HG03196 (cell line): ENCODE data around the gene LAMA5.

Experiments used
- ATAC-seq: cut with Tn5 transposase; IDR thresholded peaks from one replicate; pipeline ENCODE4 v1.9.1; 2021; ENCODE audit not compliant: unreplicated experiment

LAMA5 gene

DNA sequence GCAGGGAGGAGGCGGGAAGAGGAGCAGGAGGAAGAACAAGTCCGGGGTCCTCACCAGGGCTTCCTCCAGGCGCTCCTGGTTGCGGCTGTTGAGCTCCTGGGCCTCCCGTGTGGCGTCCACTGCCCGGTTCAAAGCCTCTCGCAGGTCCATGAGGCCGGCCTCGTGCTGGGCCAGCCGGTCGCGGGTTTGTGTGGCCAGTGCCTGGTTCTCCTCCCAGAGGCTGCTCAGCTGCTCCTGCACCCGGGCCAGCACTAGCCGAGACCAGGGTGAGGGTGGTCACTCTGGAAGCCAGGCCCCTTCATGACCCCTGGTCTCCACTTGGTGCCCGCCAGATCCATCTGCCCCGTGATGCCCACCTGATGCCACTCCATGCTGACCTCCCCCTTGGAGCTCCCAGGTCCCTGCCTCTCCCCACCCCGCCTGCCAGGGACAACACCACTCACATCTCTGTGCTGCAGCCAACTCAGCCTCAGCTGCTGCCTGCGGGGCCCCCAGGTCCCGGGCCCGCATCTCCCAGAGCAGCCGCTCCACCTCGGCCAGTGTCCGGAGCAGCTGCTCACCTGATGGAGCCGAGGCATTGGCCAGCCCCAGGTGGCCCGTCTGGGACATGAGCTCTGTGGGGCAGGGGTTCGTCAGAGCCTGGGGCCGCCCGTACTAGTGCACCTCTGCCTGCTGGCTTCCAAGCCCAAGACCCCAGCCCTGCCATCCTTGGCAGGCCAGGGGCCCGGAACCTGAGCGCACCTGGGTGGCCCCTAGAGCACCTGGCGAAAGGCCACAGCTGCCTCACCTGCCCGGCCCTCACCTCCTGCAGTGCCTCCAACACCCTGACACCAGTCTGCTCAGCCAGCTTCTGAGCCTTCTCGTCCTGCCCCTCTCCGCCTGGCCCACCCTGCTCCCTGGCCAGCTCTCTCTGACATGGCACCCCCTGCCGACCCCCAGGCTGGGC is 48.4 kb downstream of the LAMA5 start:
- ATAC-seq: no peak

- no peak for ATAC-seq
These were observed 49.9 kb downstream of the LAMA5 start for GRCh38 chr20:62317167-62317655.

- ATAC-seq: no peak
These were observed 50.6 kb downstream of the LAMA5 start for GRCh38 chr20:62316331-62317166.

GRCh38 chr20:62315773-62316172 is 51.3 kb downstream of the LAMA5 start:
- ATAC-seq: no peak

GRCh38 chr20:62314711-62315302 is 52.3 kb downstream of the LAMA5 start:
- ATAC-seq: no peak

DNA sequence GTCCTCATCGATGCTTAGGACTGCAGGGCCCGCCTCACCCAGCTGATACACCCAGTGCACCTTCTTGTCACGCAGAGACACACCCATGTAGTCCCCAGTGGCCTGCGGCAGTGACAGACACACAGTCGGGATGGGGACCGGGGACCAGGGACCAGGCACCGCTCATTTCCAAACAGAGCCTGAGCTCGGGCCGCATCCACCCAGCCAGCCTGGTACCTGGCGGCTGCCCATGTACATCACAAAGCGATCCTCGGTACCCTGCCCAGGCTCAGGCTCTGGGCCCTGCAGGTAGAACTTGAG is 52.8 kb downstream of the LAMA5 start:
- no peak for ATAC-seq

DNA sequence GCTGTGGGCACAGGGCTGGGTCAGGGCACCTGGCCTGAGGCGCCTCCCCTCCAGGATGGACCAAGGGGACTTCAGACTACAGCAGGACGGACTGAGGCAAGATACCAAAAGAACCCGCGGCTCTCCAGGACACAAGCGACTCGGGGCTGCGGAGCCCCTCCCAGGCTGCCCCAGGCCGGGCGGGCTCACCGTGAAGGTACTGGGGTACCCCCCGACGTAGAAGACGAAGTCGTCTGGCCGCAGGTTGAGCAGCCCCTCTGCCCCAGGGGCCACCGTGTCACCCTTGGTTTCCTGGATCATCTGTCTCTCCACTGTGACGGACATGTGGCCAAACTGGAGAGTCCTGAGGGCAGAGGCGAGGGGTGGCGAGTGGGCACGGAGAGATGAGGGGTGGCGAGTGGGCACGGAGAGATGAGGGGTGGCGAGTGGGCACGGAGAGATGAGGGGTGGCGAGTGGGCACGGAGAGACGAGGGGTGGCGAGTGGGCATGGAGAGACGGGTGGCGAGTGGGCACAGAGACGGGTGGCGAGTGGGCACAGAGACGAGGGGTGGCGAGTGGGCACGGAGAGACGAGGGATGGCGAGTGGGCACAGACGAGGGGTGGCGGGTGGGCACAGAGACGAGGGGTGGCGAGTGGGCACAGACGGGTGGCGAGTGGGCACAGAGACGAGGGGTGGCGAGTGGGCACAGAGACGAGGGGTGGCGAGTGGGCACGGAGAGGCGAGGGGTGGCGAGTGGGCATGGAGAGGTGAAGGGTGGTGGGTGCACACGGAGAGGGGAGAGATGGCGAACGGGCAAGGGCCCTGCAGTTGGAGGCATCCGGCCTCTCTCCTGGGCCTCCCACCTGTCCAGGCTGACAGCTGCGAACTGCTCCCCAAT is 53.4 kb downstream of the LAMA5 start:
- no peak for ATAC-seq

GRCh38 chr20:62313021-62313420 is 54.1 kb downstream of the LAMA5 start:
- ATAC-seq: no peak

GRCh38 chr20:62312662-62312977 is 54.5 kb downstream of the LAMA5 start:
- ATAC-seq: no peak

GRCh38 chr20:62311832-62312661 is 55.1 kb downstream of the LAMA5 start:
- no peak for ATAC-seq

GRCh38 chr20:62311150-62311549 is 56.0 kb downstream of the LAMA5 start:
- no peak for ATAC-seq

DNA sequence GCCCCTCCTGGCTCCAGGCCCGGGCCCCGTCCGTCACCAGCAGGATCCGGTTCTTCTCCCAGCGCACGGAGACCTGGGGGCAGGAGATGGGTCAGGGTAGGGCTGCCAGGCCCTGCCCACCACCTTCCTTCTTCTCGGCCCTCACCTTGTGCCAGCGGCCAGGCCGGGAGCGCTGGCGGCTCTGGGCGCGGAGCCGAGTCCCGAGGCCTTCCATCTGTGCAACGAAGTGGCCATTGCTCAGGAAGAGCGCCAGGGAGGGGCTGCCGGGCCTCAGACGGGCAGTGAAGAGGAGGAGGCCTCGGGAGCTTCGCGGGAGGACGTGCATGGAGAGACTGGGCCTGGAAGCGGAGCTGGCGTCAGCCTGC is 56.4 kb downstream of the LAMA5 start:
- no peak for ATAC-seq

- no peak for ATAC-seq
These were observed 57.0 kb downstream of the LAMA5 start for GRCh38 chr20:62309947-62310756.

- ATAC-seq: no peak
These were observed 57.7 kb downstream of the LAMA5 start for GRCh38 chr20:62309198-62309944.

GRCh38 chr20:62308102-62308822 is 58.9 kb downstream of the LAMA5 start:
- no peak for ATAC-seq

- ATAC-seq: no peak
These were observed 59.6 kb downstream of the LAMA5 start for GRCh38 chr20:62307226-62308101.
